HG02884 (cell line): ENCODE measurements around the gene ROR2.

Experiments
- ATAC-seq: cut with Tn5 transposase; IDR thresholded peaks from one replicate; pipeline ENCODE4 v1.9.1; 2021; ENCODE audit warnings: mild to moderate bottlenecking, moderate library complexity; ENCODE audit not compliant: unreplicated experiment

ROR2 gene

GRCh38 chr9:91948597-91949391, 1.2 kb downstream of the ROR2 start:
- no peak for ATAC-seq

GRCh38 chr9:91948101-91948596, 1.9 kb downstream of the ROR2 start:
- no peak for ATAC-seq

- no peak for ATAC-seq
Measured at GRCh38 chr9:91946653-91947488, 3.2 kb downstream of the ROR2 start.

GRCh38 chr9:91946196-91946595, 3.8 kb downstream of the ROR2 start:
- ATAC-seq = no peak

GRCh38 chr9:91945277-91946085, 4.5 kb downstream of the ROR2 start:
- ATAC-seq = no peak

GRCh38 chr9:91944711-91945110, 5.3 kb downstream of the ROR2 start:
- no peak for ATAC-seq

GRCh38 chr9:91943478-91944470, 6.3 kb downstream of the ROR2 start:
- ATAC-seq = no peak

GRCh38 chr9:91942201-91942600, 7.8 kb downstream of the ROR2 start:
- no peak for ATAC-seq

- ATAC-seq = no peak
Measured at GRCh38 chr9:91939978-91940377, 10.1 kb downstream of the ROR2 start.

GRCh38 chr9:91937727-91938126, 12.3 kb downstream of the ROR2 start:
- no peak for ATAC-seq

GRCh38 chr9:91937056-91937455, 13.0 kb downstream of the ROR2 start:
- ATAC-seq = no peak

- ATAC-seq = no peak
Measured at GRCh38 chr9:91935805-91936514, 14.1 kb downstream of the ROR2 start.

GRCh38 chr9:91935066-91935749, 14.8 kb downstream of the ROR2 start:
- no peak for ATAC-seq

GRCh38 chr9:91934654-91935053, 15.4 kb downstream of the ROR2 start:
- no peak for ATAC-seq

- no peak for ATAC-seq
Measured at GRCh38 chr9:91933556-91934352, 16.3 kb downstream of the ROR2 start.

GRCh38 chr9:91930475-91930874, 19.6 kb downstream of the ROR2 start:
- no peak for ATAC-seq

GRCh38 chr9:91929331-91929730, 20.7 kb downstream of the ROR2 start:
- ATAC-seq = no peak
